A549 (cell line): ENCODE results near the gene OSBPL8.

ENCODE experiments used
- CEBPB ChIP-seq, 2 experiments: fragments of >200 bp in 1 of 2; sonication (Bioruptor Twin) in 1 of 2; formaldehyde crosslinking in 1 of 2; IDR thresholded peaks; 2 replicates each; pipeline ENCODE4 v1.6.1; 2012 to 2016
- CTCF ChIP-seq: fragments of >200 bp; sonication (Bioruptor Twin); formaldehyde crosslinking; IDR thresholded peaks from 3 replicates; pipeline ENCODE4 v1.5.1; 2016
- MYC ChIP-seq: IDR thresholded peaks from 2 replicates; pipeline ENCODE4 v1.6.1; 2012; ENCODE audit warnings: mild to moderate bottlenecking, inconsistent platforms, low read length, improper control_type of control experiment, borderline replicate concordance
- RAD21 ChIP-seq, 2 experiments: fragments of >200 bp in 1 of 2; sonication (Bioruptor Twin) in 1 of 2; formaldehyde crosslinking in 1 of 2; IDR thresholded peaks in 1 of 2; conservative IDR thresholded peaks in 1 of 2; 2 replicates in 1 of 2; 3 replicates in 1 of 2; pipeline ENCODE4 v1.6.1; 2012 to 2018; ENCODE audit warnings: inconsistent platforms in 1 of 2
- TF ChIP-seq, protein P1 (sequence below): fragments of 200-600 bp; sonication (generic); IDR thresholded peaks from 2 replicates; pipeline ENCODE4 v1.6.1; 2016; ENCODE audit warnings: antibody characterized with exemption, mild to moderate bottlenecking, moderate library complexity

DNA sequence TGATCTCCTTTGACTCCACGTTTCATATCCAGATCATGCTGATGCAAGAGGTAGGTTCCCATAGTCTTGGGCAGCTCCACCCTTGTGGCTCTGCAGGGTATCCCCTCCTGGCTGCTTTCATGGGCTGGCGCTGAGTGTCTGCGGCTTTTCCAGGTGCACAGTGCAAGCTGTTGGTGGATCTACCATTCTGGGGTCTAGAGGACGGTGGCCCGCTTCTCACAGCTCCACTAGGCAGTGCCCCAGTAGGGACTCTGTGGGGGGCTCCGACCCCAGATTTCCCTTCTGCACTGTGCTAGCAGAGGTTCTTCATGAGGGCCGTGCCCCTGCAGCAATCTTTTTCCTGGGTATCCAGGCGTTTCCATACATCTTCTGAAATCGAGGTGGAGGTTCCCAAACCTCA lies 199.3 kb downstream of the OSBPL8 start:
- TF ChIP-seq CEBPB (IDR thresholded peaks at IDR 0.05) (no peak), RAD21 (conservative IDR thresholded peaks at IDR 0.05 in 1 of 2, IDR thresholded peaks at IDR 0.05 in 1 of 2) (no peak), CTCF (no peak), MYC (no peak)
- TF ChIP-seq, protein P1, sequence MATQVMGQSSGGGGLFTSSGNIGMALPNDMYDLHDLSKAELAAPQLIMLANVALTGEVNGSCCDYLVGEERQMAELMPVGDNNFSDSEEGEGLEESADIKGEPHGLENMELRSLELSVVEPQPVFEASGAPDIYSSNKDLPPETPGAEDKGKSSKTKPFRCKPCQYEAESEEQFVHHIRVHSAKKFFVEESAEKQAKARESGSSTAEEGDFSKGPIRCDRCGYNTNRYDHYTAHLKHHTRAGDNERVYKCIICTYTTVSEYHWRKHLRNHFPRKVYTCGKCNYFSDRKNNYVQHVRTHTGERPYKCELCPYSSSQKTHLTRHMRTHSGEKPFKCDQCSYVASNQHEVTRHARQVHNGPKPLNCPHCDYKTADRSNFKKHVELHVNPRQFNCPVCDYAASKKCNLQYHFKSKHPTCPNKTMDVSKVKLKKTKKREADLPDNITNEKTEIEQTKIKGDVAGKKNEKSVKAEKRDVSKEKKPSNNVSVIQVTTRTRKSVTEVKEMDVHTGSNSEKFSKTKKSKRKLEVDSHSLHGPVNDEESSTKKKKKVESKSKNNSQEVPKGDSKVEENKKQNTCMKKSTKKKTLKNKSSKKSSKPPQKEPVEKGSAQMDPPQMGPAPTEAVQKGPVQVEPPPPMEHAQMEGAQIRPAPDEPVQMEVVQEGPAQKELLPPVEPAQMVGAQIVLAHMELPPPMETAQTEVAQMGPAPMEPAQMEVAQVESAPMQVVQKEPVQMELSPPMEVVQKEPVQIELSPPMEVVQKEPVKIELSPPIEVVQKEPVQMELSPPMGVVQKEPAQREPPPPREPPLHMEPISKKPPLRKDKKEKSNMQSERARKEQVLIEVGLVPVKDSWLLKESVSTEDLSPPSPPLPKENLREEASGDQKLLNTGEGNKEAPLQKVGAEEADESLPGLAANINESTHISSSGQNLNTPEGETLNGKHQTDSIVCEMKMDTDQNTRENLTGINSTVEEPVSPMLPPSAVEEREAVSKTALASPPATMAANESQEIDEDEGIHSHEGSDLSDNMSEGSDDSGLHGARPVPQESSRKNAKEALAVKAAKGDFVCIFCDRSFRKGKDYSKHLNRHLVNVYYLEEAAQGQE: no peak
